NCI-H128 (cell line): Measurements from ENCODE around the gene SPRR2E.
"Not testable (repeated sequence)": the region's sequence is repeated elsewhere in the genome, so short reads cannot be mapped to it uniquely, and the experiment has no call there.

Source experiments
- DNase-seq: peaks from one replicate; lab custom pipeline; 2025; ENCODE audit not compliant: unreplicated experiment; lab: John Stamatoyannopoulos, UW

Gene SPRR2E

DNA sequence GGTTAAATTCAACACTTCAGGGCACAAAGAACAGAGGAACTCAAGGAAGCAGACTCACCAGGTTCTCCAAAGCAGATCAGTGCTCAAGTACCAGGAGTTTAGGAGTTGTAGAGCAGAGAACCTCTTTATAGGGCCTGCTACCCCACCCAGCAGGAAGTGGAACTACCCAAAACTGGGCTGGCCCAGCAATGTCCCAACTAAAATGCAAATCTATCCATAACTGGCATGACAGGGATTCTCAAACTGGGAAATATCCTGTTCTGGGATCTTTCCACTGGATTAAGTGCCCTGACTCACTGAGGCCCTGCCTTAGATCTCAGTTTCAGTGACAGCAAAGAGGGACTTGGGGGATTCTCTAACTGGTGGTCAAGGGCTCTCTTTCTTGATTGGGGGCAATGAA, at the start of gene SPRR2E:
TSS of gene SPRR2E (minus strand) at position 101 of the 400 bp plus-strand sequence. CDS start 775 bp downstream, outside the sequence.
- no peak for DNase-seq

DNA sequence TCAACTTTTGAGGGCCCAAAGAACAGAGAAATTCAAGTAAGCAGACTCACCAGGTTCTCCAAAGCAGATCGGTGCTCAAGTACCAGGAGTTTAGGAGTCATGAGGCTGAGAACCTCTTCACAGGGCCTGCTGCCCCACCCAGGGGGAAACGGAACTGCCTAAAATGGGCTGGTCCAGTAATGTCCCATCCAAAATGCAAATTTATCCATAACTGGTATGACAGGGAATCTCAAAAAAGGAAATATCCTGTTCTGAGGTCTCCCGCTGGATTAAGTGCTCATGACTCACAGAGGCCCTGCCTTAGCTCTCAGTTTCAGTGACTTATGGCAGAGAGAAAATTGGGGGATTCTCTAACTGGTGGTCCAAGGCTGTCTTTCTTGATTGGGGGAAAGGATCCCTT, 47.1 kb upstream of the SPRR2E start:
- DNase-seq: no peak

DNA sequence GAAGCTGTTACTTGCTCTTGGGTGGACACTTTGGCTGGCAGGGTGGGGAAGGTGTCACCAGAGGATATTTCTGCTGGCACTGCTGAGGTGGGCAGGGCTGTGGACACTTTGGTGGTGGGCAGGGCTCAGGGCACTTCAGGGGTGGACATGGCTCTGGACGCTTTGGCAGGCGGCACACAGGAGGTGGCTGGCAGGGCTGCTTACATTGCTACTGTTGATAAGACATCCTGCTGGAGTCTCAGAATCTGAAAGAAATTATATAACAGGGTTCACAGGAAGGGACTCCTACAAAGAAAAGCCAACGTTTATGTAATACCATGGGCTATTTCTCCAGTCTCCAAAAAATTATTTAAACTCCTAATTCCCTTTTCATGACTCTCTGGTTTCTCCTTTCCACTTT, 46.2 kb upstream of the SPRR2E start:
- DNase-seq: no peak

DNA sequence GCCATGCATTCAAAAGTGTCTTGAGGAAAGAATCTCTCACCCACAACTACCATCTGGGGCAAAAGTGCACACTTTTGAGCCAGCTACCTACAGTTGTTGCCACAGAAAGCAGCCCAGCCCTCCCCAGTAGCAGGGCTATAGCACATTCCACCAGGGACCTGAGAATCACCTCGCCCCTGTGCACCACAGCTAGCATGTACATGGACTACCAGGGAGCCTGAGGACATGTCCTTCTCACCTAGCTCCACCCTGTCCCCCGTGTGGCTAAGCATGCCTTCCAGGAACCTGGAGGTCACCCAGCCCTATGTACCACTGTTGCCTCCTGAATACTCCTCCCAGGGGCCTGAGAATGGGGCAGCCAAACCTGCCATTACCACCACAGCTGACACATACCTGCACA, 39.4 kb upstream of the SPRR2E start:
- no peak for DNase-seq

DNA sequence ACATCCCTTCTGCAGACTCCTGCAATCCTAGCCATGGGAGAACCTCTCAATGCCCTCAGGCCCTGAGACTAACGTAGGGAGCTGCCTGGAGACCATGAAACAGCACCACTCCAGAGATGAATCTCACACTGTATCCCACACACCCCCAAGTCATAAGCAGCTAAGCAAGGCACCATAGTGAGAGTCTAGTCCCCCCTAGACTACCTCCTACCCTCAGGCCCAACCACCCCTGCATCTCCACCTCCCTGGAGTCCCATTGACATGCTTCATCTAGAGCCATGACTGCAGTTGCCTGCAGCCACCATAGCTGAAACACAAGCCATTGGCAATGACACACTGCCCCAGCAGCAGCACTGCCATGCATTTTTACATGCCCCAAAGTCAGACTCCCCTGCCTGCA, 38.9 kb upstream of the SPRR2E start:
- DNase-seq: no peak

GRCh38 chr1:153128688-153129087, 34.4 kb upstream of the SPRR2E start:
- not testable (repeated sequence) for DNase-seq

DNA sequence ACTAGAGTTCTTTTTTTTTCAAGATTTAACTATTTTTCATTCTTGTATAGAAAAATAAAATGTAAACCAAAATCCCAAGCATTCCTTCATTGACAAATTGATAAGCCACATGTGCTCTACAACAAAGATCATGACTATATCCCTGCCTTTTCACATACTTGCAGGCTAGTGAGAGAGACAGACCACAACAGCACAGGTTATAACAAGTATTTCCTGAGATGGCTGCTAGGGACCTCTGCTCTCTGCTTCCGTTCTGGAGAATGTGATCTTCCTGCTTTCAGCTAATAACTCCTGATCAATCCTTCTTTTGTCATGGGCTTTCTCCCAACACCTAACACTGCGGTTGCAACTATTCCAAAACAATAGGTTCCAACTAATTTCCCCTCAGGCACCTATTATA, 33.0 kb upstream of the SPRR2E start:
- DNase-seq: no peak

DNA sequence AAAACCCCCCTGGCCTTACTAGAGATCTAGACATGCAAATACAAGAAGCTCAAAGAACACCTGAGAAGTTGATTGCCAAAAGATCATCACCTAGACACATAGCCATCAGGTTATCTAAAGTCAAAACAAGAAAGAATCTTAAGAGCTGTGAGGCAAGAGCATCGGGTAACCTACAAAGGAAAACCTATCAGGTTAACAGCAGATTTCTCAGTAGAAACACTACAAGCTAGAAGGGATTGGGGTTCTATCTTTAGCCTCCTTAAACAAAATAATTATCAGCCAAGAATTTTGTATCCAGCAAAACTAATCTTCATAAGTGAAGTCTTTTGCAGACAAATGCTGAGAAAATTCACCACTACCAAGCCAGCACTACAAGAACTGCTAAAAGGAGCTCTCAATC, 31.2 kb upstream of the SPRR2E start:
- DNase-seq: no peak

DNA sequence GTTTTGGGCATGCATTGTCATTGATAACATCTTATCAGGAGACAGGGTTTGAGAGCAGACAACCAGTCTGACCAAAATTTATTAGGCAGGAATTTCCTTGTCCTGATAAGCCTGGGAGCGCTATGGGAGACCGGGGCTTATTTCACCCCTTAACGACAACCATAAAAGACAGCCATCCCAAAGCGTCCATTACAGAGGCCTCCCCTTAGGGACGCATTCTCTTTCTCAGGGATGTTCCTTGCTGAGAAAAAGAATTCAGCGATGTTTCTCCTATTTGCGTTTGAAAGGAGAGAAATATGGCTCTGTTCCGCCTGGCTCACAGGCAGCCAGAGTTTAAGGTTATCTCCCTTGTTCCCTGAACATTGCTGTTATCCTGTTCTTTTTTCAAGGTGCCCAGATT, 29.5 kb upstream of the SPRR2E start:
- not testable (repeated sequence) for DNase-seq

DNA sequence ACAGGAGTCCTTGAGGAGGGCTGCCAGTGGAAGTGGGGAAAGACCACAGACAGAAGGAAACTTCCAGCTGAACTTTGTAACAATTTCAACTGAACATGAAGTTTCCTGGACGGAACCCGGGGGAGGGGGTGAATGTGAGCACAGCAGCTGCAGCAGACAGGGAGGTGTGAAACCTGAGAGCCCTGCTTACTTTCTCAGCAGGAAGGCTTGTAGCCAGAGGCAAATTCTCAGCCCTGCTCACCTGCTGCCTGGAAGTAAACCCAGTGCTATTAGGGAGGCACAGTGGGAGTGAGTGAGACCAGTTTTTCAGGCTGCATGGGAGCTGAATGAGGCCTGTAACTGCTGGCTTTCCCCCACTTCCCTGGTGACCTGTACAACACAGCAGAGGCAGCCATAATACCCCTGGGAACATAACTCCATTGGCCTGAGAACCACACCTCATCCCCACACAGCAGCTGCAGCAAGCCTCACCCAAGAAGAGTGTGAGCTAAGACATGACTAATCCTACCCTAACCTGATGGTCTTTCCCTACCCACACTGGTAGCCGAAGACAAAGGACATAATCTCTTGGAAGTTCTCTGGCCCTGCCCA, 28.6 kb upstream of the SPRR2E start:
- peak; percentile 67 for DNase-seq

- no peak for DNase-seq
These were observed 26.6 kb upstream of the SPRR2E start for GRCh38 chr1:153120945-153121344.

DNA sequence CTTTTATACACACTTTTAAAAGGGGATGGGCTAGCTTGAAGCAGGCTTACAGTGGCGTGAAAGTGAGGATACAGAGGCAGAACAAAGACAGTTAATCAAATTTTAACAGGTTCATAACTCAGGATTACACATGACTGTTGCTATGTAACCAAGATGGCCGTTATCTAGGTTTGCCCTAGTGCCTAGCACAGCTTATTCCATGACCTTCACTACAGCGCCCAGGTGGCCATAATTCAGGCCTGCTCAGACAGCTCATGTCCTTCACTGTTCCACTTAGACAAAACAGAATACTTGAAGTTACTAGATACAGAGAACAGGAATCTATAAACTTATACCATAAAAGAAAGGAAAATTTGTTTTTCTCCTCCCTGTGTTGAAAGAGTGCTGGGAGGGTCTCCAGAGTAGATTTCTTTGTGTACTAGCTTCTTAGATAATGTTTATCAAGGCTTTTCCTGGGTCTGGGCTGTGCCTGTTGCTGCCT, 25.2 kb upstream of the SPRR2E start:
- no peak for DNase-seq

- not testable (repeated sequence) for DNase-seq
These were observed 20.9 kb upstream of the SPRR2E start for GRCh38 chr1:153115264-153115663.

- no peak for DNase-seq
These were observed 19.1 kb upstream of the SPRR2E start, which contains the start of gene SPRR2F for GRCh38 chr1:153113416-153113815. TSS of gene SPRR2F (minus strand) at chr1:153113516. CDS start at chr1:153112733, 783 bp downstream.

- not testable (repeated sequence) for DNase-seq
These were observed 18.1 kb upstream of the SPRR2E start for GRCh38 chr1:153112454-153112853.

DNA sequence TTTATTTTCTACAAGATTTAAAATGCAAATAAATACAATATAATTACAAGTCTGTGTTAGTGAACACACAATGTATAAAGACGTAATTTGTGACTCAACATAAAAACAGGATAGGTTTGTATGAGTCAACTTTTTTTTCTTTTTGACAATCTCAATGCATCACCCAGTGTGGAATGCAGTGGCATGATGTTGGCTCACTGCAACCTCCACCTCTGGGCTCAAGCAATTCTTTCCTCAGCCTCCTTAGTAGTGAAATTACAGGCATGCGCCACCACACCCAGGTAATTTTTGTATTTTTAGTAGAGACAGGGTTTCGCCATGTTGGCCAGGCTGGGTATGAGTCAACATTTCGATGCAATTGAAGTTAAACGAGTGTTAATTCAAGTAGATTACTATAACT, 5.9 kb upstream of the SPRR2E start:
- no peak for DNase-seq

GRCh38 chr1:153099461-153100045, 5.2 kb upstream of the SPRR2E start:
- no peak for DNase-seq

DNA sequence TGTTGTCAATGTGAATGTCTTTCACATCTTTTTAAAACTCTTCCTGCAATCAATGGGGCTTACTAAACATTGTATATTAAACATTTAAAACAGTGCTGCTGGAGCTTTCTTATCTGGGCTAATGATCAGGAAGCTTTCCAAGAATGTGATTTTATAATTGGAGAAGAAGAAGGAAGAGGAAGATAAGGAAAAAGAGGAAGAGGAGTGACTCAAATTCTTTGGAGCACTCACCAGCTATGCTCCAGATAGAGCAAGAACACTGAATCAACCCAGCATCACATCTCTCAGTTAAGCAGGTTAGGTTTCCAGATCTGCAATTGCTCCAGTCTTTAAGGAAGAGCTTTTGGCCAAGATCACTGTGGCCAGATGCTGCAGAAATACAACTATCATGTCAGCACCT, 1.4 kb upstream of the SPRR2E start:
- DNase-seq: no peak

DNA sequence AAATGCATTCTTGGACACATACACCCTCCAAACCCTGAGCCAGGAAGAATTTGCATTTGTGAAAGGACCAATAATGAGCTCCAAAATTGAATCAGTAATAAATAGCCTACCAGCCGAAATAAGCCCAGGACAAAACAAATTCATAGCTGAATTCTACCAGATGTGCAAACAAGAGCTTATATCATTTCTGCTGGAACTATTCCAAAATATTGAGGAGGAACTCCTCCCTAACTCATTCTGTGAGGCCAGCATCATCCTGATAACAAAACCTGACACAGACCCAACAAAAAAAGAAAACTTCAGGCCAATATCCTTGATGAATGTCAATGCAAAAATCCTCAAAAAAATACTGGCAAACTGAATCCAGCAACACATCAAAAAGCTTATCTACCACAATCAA, 6.7 kb downstream of the SPRR2E start:
- DNase-seq: no peak

- no peak for DNase-seq
These were observed 12.6 kb downstream of the SPRR2E start for GRCh38 chr1:153081736-153082135.

DNA sequence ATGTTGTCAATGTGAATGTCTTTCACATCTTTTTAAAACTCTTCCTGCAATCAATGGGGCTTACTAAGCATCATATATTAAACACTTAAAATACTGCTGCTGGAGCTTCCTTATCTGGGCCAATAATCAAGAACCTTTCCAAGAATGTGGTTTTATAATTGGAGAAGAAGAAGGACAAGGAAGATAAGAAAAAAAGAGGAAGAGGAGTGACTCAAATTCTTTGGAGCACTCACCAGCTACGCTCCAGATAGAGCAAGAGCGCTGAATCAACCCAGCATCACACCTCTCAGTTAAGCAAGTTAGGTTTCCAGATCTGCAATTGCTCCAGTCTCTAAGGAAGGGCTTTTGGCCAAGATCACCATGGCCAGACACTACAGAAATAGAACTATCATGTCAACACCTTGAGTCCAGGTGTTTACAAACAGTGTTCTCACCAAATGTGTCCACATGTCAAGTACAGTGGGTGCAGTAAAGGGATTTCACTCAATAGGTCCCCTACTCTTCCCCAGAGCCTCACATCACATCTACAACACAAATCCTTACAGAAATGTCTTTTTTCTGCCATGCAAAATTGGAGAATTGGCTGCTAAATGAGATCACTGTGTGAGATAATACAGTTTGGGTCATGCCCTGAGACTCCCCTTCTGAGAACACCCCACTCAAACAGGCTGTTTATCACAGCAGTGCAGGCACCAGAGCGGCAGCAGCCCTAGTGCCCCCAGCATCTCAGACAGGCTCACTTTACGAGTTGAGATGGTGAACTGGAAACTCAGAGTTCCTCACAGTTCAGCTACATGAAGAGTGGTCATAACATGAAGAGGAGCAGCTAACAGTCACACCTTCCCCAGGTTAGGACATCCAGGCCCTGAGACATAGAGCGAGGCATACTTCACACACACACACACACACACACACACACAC, 21.3 kb downstream of the SPRR2E start:
- no peak for DNase-seq

GRCh38 chr1:153071511-153071910, 22.8 kb downstream of the SPRR2E start, which contains the start of gene SPRR2B:
TSS of gene SPRR2B (minus strand) at chr1:153071611. CDS start at chr1:153070839, 772 bp downstream.
- no peak for DNase-seq
